CD14-positive monocyte (primary cell): ENCODE data around the gene EIF2S1. TPM values are rescaled to one million over a fixed set of nuclear protein-coding genes. Genes with fewer than 3 reads are reported as not detected.
"Not testable (repeated sequence)": the region's sequence is repeated elsewhere in the genome, so short reads cannot be mapped to it uniquely, and the experiment has no call there.

Source experiments
- DNase-seq, 3 donors: peaks; one replicate each; pipeline ENCODE4 v3.0.0-alpha.2; 2011 to 2022
- H2AFZ ChIP-seq: 2 replicates; pipeline ENCODE4 v1.6.0; 2012; ENCODE audit warnings: mild to moderate bottlenecking, low read depth, low read length, inconsistent platforms; ENCODE audit not compliant: insufficient read depth, poor library complexity, severe bottlenecking
- H3K27ac ChIP-seq, 2 donors: 1 replicate in 1 of 2; 2 replicates in 1 of 2; pipeline ENCODE4 v1.5.1; 2012 to 2013; ENCODE audit warnings: low read length in 2 of 2, control low read depth in 1 of 2, inconsistent platforms in 1 of 2, low read depth in 1 of 2, mild to moderate bottlenecking in 1 of 2
- H3K27me3 ChIP-seq, 2 donors: one replicate each; pipeline versions ENCODE4 v1.6.0 to v1.6.1; 2011 to 2013; ENCODE audit warnings: low read length in 2 of 2; ENCODE audit not compliant: control insufficient read depth in 2 of 2, insufficient read depth in 2 of 2
- H3K36me3 ChIP-seq, 2 donors: replicated peaks in 1 of 2; 1 replicate in 1 of 2; 2 replicates in 1 of 2; pipeline versions ENCODE4 v1.5.1 to v1.6.1; 2012 to 2013; ENCODE audit warnings: low read length in 2 of 2, control low read depth in 1 of 2, inconsistent platforms in 1 of 2, mild to moderate bottlenecking in 1 of 2; ENCODE audit not compliant: insufficient read depth in 2 of 2, control insufficient read depth in 1 of 2
- H3K4me1 ChIP-seq, 2 donors: 1 replicate in 1 of 2; 2 replicates in 1 of 2; pipeline versions ENCODE4 v1.5.1 to v1.6.1; 2012 to 2013; ENCODE audit warnings: low read length in 2 of 2, control low read depth in 1 of 2, inconsistent platforms in 1 of 2, mild to moderate bottlenecking in 1 of 2, moderate library complexity in 1 of 2; ENCODE audit not compliant: insufficient read depth in 2 of 2, control insufficient read depth in 1 of 2
- H3K4me2 ChIP-seq: replicated peaks from 2 replicates; pipeline ENCODE3; 2012; ENCODE audit warnings: low read length, moderate library complexity, mild to moderate bottlenecking; ENCODE audit not compliant: poor library complexity, severe bottlenecking; ENCODE audit errors: extremely low read depth
- H3K4me3 ChIP-seq, 3 experiments: fragments of 200-600 bp in 1 of 3; sonication (generic) in 1 of 3; replicated peaks in 1 of 3; 1 replicate in 2 of 3; 2 replicates in 1 of 3; pipeline ENCODE4 v1.5.1; 2011 to 2013; ENCODE audit warnings: low read length in 3 of 3, mild to moderate bottlenecking in 3 of 3, control low read depth in 2 of 3, low read depth in 2 of 3, inconsistent platforms in 1 of 3, moderate library complexity in 1 of 3
- H3K79me2 ChIP-seq: 2 replicates; pipeline ENCODE4 v1.6.0; 2012; ENCODE audit warnings: mild to moderate bottlenecking, control low read depth, inconsistent platforms, low read length, moderate library complexity; ENCODE audit not compliant: insufficient read depth
- H3K9ac ChIP-seq: 2 replicates; pipeline ENCODE4 v1.6.0; 2017; ENCODE audit warnings: low read length, mild to moderate bottlenecking; ENCODE audit not compliant: insufficient read depth, poor library complexity, severe bottlenecking
- H3K9me3 ChIP-seq, 2 donors: replicated peaks in 1 of 2; 1 replicate in 1 of 2; 2 replicates in 1 of 2; pipeline versions ENCODE4 v1.5.1 to v1.6.1; 2012 to 2013; ENCODE audit warnings: low read length in 2 of 2, control low read depth in 1 of 2; ENCODE audit not compliant: control insufficient read depth in 1 of 2, insufficient read depth in 1 of 2
- H4K20me1 ChIP-seq: 2 replicates; pipeline ENCODE4 v1.6.0; 2012; ENCODE audit warnings: mild to moderate bottlenecking, low read length, control low read depth, moderate library complexity; ENCODE audit not compliant: insufficient read depth
- H3K27ac Mint-ChIP-seq, 7 donors: one replicate each; pipeline ENCODE4 v1.8.0; 2020; ENCODE audit warnings: mild to moderate bottlenecking in 7 of 7, mixed read lengths in 7 of 7, moderate library complexity in 6 of 7, inconsistent platforms in 2 of 7
- H3K27me3 Mint-ChIP-seq, 3 donors: one replicate each; pipeline ENCODE4 v1.8.0; 2021 to 2022; ENCODE audit warnings: low read depth in 3 of 3, mild to moderate bottlenecking in 3 of 3, mixed read lengths in 3 of 3, moderate library complexity in 3 of 3, inconsistent platforms in 1 of 3
- H3K36me3 Mint-ChIP-seq, 2 donors: one replicate each; pipeline ENCODE4 v1.8.0; 2020; ENCODE audit warnings: mixed read lengths in 2 of 2, inconsistent platforms in 1 of 2, mild to moderate bottlenecking in 1 of 2
- H3K4me1 Mint-ChIP-seq: one replicate; pipeline ENCODE4 v1.8.0; 2020; ENCODE audit warnings: mild to moderate bottlenecking, mixed read lengths
- H3K4me3 Mint-ChIP-seq, 2 donors: one replicate each; pipeline ENCODE4 v1.8.0; 2020; ENCODE audit warnings: mild to moderate bottlenecking in 2 of 2, mixed read lengths in 2 of 2, moderate library complexity in 1 of 2
- H3K9me3 Mint-ChIP-seq, 7 donors: one replicate each; pipeline ENCODE4 v1.8.0; 2020 to 2022; ENCODE audit warnings: mixed read lengths in 7 of 7, mild to moderate bottlenecking in 6 of 7, moderate library complexity in 6 of 7, inconsistent platforms in 2 of 7
- WGBS: methylation state at CpG from one replicate; pipeline ENCODE4 v1.1.5; 2013; ENCODE audit warnings: missing lambda C conversion rate; ENCODE audit not compliant: insufficient coverage; 5-methylcytosine and 5-hydroxymethylcytosine counted together
- intact Hi-C, 2 donors: fragments of 100-400 bp; cut with micrococcal nuclease; formaldehyde crosslinking; loops; one replicate each; pipeline versions ENCODE4 v1.15.0 to v1.15.1; 2023
- polyA plus RNA-seq, 3 donors: library from polyadenylated mRNA; depleted of rRNA in 1 of 3; unstranded in 2 of 3; stranded (reverse) in 1 of 3; fragments of 300-500 nt in 2 of 3; fragments of >200 nt in 1 of 3; fragmentation: Illumina TruSeq in 2 of 3; gene quantifications; 1 replicate in 2 of 3; 2 replicates in 1 of 3; pipeline ENCODE4 v1.2.3, GENCODE V29; 2012 to 2021
- TF ChIP-seq, protein P1 (sequence below): fragments of 200-600 bp; IDR thresholded peaks from one replicate; pipeline ENCODE4 v1.8.0; 2022; ENCODE audit warnings: antibody characterized with exemption, mild to moderate bottlenecking

The EIF2S1 gene
- polyA plus RNA-seq, 3 donors, result 21.9 to 111 (median 110) TPM

DNA sequence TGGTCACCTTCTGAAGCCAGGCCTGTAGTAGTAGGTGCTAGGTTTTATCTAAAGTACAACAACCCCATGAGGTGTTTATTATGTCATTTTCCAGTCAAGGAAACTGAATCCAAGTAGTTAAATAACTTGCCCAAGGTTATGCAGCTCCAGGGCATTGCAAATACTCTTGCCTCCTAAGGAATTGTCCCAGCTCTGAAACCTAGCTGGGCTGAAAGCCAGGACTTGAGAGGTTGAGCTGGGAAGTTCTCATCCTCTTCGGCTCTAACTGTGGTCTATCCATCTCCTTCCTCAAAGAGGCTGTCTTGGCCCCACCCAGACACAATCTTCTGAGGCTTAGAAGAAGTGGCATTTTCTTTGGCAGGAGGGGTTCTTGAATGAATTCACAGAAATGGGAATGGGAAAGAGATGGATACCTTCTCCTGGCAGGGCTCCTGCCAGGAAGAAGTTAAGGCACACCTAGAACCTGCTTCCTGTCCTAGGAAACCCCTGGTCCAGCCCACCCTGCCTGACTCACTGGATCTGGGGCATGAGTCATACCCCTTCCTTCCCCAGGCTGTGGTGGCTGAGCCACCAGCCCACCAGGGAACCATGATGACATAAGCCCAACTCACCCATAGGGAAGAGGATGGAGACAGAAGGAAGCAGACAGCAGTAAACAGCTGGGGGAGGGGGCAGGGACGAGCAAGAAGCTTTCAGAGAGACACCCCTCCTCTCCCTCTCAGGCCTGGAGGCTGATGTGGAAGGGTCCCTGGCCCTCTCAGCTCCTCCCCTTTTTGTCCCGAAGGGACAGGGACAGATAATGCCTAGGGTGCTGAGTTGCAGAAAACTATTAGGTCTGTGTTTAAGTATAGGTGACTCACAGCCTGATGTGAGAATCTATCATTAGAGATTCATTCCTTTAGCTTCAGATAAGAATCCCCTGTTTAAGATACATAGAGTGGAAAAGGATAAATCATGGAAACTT lies 54.0 kb downstream of the EIF2S1 start:
- TF ChIP-seq, protein P1, sequence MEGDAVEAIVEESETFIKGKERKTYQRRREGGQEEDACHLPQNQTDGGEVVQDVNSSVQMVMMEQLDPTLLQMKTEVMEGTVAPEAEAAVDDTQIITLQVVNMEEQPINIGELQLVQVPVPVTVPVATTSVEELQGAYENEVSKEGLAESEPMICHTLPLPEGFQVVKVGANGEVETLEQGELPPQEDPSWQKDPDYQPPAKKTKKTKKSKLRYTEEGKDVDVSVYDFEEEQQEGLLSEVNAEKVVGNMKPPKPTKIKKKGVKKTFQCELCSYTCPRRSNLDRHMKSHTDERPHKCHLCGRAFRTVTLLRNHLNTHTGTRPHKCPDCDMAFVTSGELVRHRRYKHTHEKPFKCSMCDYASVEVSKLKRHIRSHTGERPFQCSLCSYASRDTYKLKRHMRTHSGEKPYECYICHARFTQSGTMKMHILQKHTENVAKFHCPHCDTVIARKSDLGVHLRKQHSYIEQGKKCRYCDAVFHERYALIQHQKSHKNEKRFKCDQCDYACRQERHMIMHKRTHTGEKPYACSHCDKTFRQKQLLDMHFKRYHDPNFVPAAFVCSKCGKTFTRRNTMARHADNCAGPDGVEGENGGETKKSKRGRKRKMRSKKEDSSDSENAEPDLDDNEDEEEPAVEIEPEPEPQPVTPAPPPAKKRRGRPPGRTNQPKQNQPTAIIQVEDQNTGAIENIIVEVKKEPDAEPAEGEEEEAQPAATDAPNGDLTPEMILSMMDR, result no peak
- intact Hi-C loops, result no loop called here
- Histone ChIP-seq H3K9me3 (no peaks in the 10 kb centered on the region), H3K27me3 (peaks cover 8 to 13% of the 10 kb centered on the region in 2 donors), H3K27ac (no peak overlapping the region), H4K20me1 (no peaks in the 10 kb centered on the region), H3K4me1 (peaks cover 16 to 22% of the 10 kb centered on the region in 2 donors), H3K4me3 (no peak overlapping the region), H3K9ac (no peak overlapping the region), H3K79me2 (no peaks in the 10 kb centered on the region), H3K36me3 (no peaks in the 10 kb centered on the region), H3K4me2 (no peak overlapping the region), H2AFZ (no peak overlapping the region)
- no peaks in the 10 kb centered on the region for H3K36me3 Mint-ChIP-seq
- H3K27me3 Mint-ChIP-seq, result peaks cover 26 to 45% (median 41%) of the 10 kb centered on the region in 3 donors
- H3K9me3 Mint-ChIP-seq, result peaks cover 0 to 2% (median 0%) of the 10 kb centered on the region in 7 donors
- peaks cover 19% of the 10 kb centered on the region for H3K4me1 Mint-ChIP-seq
- no CpG with 5 or more reads among the region's 3 CpGs for WGBS
- peak overlapping the region in 3 of 7 donors; percentile 30 to 75 (median 45) for H3K27ac Mint-ChIP-seq
- peak; percentile 48 to 79 (median 59) for DNase-seq
- H3K4me3 Mint-ChIP-seq, result no peak overlapping the region

DNA sequence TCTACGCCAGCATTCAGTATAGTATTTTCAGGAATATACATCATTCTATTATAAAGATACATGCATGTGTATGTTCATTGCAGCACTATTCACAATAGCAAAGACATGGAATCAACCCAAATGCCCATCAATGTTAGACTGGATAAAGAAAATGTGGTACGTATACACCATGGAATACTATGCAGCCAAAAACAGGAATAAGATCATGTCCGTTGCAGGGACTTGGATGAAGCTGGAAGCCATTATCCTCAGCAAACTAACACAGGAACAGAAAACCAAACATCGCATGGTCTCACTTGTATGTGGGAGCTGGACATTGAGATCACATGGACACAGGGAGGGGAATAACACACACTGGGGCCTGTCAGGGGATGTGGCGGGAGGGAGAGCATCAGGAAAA lies 55.5 kb downstream of the EIF2S1 start:
- H3K36me3 ChIP-seq, H4K20me1 ChIP-seq, intact Hi-C loops, H3K9me3 Mint-ChIP-seq, H3K4me3 Mint-ChIP-seq, H3K27ac ChIP-seq, H3K4me3 ChIP-seq, H3K79me2 ChIP-seq, DNase-seq, H3K9me3 ChIP-seq, H3K4me2 ChIP-seq, H2AFZ ChIP-seq, H3K36me3 Mint-ChIP-seq, H3K9ac ChIP-seq, H3K27ac Mint-ChIP-seq: not testable (repeated sequence)
- Mint-ChIP-seq H3K27me3 (peaks cover 23 to 44% (median 38%) of the 10 kb centered on the region in 3 donors), H3K4me1 (peaks cover 19% of the 10 kb centered on the region)
- Histone ChIP-seq H3K4me1 (peaks cover 16 to 22% of the 10 kb centered on the region in 2 donors), H3K27me3 (peaks cover 8 to 13% of the 10 kb centered on the region in 2 donors)
- 100% methylated on average over 1 of the region's 5 CpGs for WGBS
